ENCODE measurements around the gene CDCA8. TPM values are rescaled to one million over a fixed set of nuclear protein-coding genes. Genes with fewer than 3 reads are reported as not detected.

Gene CDCA8
- total and polyA plus RNA-seq, 7 donors = under 0.01 to 21.4 (median 2.7) TPM; not detected in 1

DNA sequence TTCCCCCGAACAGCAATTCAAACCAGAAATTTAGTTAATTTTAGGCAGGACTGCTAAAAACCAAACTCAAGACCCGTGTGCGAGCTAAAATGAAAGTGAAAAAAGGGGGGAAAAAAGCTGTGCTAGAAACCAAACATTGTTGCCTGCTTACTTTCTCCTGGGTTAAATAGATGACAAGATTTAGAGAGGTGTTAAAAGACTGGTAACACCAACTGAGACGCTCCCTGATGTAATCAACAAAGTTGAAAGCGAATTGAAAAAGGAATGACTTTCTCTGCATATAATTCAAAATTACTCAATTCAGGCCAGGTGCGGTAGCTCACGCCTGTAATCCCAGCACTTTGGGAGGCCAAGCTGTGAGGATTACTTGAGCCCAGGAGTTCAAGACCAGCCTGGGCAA is 6.8 kb downstream of the CDCA8 start:
- H3K4me1 ChIP-seq = no peaks in the 10 kb centered on the region
- H3K27ac ChIP-seq = no peak overlapping the region
- no peaks in the 10 kb centered on the region for H3K27me3 ChIP-seq
- no peaks in the 10 kb centered on the region for H3K36me3 ChIP-seq
- no peak for DNase-seq
- intact Hi-C loops (cut with DNase I) = loop anchor here (10.0 kb wide), 1 partner anchor 246 kb away; the partner anchor contains the start of gene INPP5B
- H3K4me3 ChIP-seq = no peak overlapping the region
- 88 to 95% methylated on average over 7 of the region's 7 CpGs for WGBS, 2 donors
- no peak for TF ChIP-seq EP300 (IDR thresholded peaks at IDR 0.05)
- TF ChIP-seq CTCF (IDR thresholded peaks at IDR 0.05) = no peak
- no peak for TF ChIP-seq POLR2AphosphoS5 (IDR thresholded peaks at IDR 0.05)
- TF ChIP-seq POLR2A (IDR thresholded peaks at IDR 0.05) = no peak
- H3K9me3 ChIP-seq = no peaks in the 10 kb centered on the region

- 48 to 73% methylated on average over 2 of the region's 2 CpGs for WGBS, 2 donors
- Histone ChIP-seq H3K27ac (no peak overlapping the region), H3K4me3 (no peak overlapping the region), H3K9me3 (no peaks in the 10 kb centered on the region), H3K36me3 (no peaks in the 10 kb centered on the region), H3K27me3 (no peaks in the 10 kb centered on the region), H3K4me1 (no peaks in the 10 kb centered on the region)
- DNase-seq = peak; percentile 4
- no peak for TF ChIP-seq CTCF (IDR thresholded peaks at IDR 0.05)
- no peak for TF ChIP-seq POLR2A (IDR thresholded peaks at IDR 0.05)
- TF ChIP-seq EP300 (IDR thresholded peaks at IDR 0.05) = no peak
- TF ChIP-seq POLR2AphosphoS5 (IDR thresholded peaks at IDR 0.05) = no peak
- intact Hi-C loops (cut with DNase I) = no loop called here
Observed at GRCh38 chr1:37701051-37701450, 8.7 kb downstream of the CDCA8 start.

- H3K4me3 ChIP-seq = no peak overlapping the region
- no peaks in the 10 kb centered on the region for H3K36me3 ChIP-seq
- no peak for TF ChIP-seq POLR2A (IDR thresholded peaks at IDR 0.05)
- no peak for TF ChIP-seq CTCF (IDR thresholded peaks at IDR 0.05)
- TF ChIP-seq EP300 (IDR thresholded peaks at IDR 0.05) = no peak
- no peak for TF ChIP-seq POLR2AphosphoS5 (IDR thresholded peaks at IDR 0.05)
- H3K27ac ChIP-seq = no peak overlapping the region
- no peaks in the 10 kb centered on the region for H3K9me3 ChIP-seq
- no peaks in the 10 kb centered on the region for H3K27me3 ChIP-seq
- H3K4me1 ChIP-seq = no peaks in the 10 kb centered on the region
- intact Hi-C loops (cut with DNase I) = no loop called here
- no peak for DNase-seq
- WGBS, 2 donors = 97 to 98% methylated on average over 14 of the region's 14 CpGs
Observed at GRCh38 chr1:37703061-37703460, 10.7 kb downstream of the CDCA8 start.

DNA sequence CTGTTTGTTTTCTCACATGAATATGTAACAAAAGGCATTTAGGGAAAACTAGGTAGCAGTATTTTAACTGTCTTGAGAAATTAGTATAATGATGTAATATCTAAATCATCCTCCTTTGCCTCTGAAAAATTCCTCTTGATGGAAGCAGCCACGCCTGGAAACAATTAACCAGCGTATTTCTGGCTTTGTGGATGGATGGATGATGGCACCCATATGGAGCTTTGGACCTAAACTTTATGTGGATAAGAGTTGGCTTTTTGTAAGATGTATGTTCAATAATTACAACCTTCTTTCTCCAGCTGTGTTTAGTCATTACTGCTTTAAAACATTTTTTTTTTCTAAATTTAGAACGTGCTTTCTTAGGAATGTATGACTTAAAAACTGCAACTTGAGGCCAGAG is 12.7 kb downstream of the CDCA8 start:
- Histone ChIP-seq H3K4me1 (no peaks in the 10 kb centered on the region), H3K27ac (peak overlapping the region in 1 of 4 donors; percentile 12), H3K36me3 (no peaks in the 10 kb centered on the region), H3K4me3 (no peak overlapping the region), H3K9me3 (no peaks in the 10 kb centered on the region), H3K27me3 (no peaks in the 10 kb centered on the region)
- DNase-seq = no peak
- no peak for TF ChIP-seq POLR2A (IDR thresholded peaks at IDR 0.05)
- WGBS, 2 donors = 83 to 88% methylated on average over 3 of the region's 3 CpGs
- intact Hi-C loops (cut with DNase I) = no loop called here

DNA sequence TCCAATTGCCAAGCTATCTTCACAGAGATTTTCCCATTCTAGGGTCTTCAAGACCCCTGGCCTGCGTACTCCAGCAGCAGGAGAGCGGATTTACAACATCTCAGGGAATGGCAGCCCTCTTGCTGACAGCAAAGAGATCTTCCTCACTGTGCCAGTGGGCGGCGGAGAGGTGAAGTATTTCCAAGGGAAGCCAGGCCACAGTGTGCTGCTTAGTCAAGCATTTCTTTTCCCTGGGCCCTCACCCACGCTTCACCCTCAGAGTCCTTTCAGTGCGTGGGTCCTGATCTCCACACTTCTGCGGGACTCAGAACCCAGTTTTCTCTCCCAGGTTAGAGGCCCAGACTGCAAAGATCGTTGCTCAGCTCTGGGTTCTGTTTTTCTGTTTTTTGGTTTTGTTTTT is 13.1 kb downstream of the CDCA8 start:
- no peak overlapping the region for H3K4me3 ChIP-seq
- TF ChIP-seq EP300 (IDR thresholded peaks at IDR 0.05) (no peak), CTCF (IDR thresholded peaks at IDR 0.05) (no peak)
- no peak for DNase-seq
- intact Hi-C loops (cut with DNase I) = no loop called here
- no peaks in the 10 kb centered on the region for H3K36me3 ChIP-seq
- H3K27me3 ChIP-seq = no peaks in the 10 kb centered on the region
- 91 to 93% methylated on average over 8 of the region's 8 CpGs for WGBS, 2 donors
- no peaks in the 10 kb centered on the region for H3K9me3 ChIP-seq
- peak overlapping the region in 1 of 4 donors; percentile 12 for H3K27ac ChIP-seq
- H3K4me1 ChIP-seq = no peaks in the 10 kb centered on the region
